ENCODE results near the gene CDK5R2. TPM values are rescaled to one million over a fixed set of nuclear protein-coding genes. Genes with fewer than 3 reads are reported as not detected.
A peak's percentile ranks its signal among the peaks of the same experiment; 100 is the strongest.

Gene CDK5R2
- total and polyA plus RNA-seq, 2 donors from 2014 or later: not detected

DNA sequence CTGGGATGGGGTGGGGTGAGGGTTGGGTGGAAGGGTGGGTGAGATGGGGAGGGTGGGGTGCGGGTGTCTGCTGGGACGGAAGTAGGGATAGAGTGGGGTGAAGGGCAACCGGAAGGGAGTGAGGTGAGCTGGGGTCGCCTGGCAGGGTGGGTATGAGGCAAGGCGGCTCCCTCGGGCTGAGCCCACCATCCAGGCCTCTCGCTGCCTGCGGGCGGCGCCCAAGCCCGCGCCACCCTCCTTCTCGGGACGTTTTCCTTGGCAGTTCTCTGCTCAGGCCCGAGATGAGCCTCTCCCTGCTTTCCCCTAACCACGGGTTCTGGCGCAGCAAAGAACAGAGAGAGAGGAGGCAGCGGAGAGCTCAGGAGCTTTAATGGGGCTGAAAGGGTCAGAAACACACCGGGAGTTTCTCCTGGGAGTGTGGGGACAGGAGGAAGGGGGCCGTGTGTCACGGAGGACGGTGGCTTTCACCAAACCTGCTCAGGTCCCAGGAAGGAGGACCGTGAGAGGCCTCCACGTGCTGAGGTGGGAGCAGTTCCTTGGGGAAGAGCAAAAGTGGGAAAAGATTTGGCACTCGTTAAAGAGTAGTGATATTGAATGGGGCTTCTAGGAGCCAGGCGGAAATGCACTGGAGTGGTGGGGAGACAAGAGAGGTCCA is 21.4 kb downstream of the CDK5R2 start:
- peaks cover 0 to 13% (median 4%) of the 10 kb centered on the region in 3 donors for H3K4me1 ChIP-seq (ENCODE audit: control insufficient read depth in 2 of 3, insufficient read depth in 2 of 3, low read depth in 1 of 3, low read length in 3 of 3)
- FAIRE-seq: no peak
- intact Hi-C loops (cut with DNase I): no loop called here
- DNase-seq: peak in 2 of 5 donors; percentile 47 to 51
- no peaks in the 10 kb centered on the region for H3K36me3 ChIP-seq (ENCODE audit: control insufficient read depth in 2 of 3, insufficient read depth in 3 of 3, low read length in 3 of 3)
- no peak overlapping the region for H3K9ac ChIP-seq (ENCODE audit: low read length in 3 of 3)
- TF ChIP-seq, protein P1, sequence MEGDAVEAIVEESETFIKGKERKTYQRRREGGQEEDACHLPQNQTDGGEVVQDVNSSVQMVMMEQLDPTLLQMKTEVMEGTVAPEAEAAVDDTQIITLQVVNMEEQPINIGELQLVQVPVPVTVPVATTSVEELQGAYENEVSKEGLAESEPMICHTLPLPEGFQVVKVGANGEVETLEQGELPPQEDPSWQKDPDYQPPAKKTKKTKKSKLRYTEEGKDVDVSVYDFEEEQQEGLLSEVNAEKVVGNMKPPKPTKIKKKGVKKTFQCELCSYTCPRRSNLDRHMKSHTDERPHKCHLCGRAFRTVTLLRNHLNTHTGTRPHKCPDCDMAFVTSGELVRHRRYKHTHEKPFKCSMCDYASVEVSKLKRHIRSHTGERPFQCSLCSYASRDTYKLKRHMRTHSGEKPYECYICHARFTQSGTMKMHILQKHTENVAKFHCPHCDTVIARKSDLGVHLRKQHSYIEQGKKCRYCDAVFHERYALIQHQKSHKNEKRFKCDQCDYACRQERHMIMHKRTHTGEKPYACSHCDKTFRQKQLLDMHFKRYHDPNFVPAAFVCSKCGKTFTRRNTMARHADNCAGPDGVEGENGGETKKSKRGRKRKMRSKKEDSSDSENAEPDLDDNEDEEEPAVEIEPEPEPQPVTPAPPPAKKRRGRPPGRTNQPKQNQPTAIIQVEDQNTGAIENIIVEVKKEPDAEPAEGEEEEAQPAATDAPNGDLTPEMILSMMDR (IDR thresholded peaks at IDR 0.05; ENCODE audit: borderline replicate concordance, extremely low read depth, insufficient read depth): no peak
- no peak overlapping the region for H3K27ac ChIP-seq (ENCODE audit: low read depth in 2 of 2, low read length in 2 of 2)
- no peaks in the 10 kb centered on the region for H3K9me3 ChIP-seq (ENCODE audit: control insufficient read depth in 2 of 3, insufficient read depth in 1 of 3, low read length in 3 of 3)
- peaks cover 42% of the 10 kb centered on the region for H3K27me3 ChIP-seq (ENCODE audit: control insufficient read depth, insufficient read depth, low read length)
- H3K4me3 ChIP-seq (ENCODE audit: low read length in 3 of 3): no peak overlapping the region

DNA sequence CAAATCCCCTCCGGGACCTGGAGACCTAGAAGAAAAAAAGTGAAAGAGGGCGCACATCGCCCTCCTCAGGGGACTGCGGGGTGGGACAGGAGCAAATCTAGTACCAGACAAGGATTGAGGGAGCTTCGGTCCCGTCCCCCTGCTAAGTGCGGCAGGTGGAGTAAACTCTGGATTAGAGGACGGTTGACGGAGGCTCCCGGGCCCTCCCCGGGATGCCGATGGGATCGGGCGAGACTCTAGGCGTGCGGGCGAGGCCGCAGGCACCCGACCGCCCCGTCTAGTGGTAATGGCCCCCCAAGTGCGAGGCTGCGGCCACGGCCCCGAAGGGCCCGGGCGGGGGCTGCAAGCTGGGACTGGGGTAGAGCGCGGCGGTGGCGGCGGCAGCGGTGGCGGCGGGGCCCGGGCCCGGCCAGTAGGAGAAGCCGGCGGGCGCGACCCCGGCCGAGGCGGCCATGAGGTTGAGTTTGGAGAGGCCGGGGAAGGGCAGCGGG is 22.0 kb downstream of the CDK5R2 start:
- H3K27me3 ChIP-seq (ENCODE audit: control insufficient read depth, insufficient read depth, low read length): peaks cover 47% of the 10 kb centered on the region
- FAIRE-seq (no peak), DNase-seq (peak in 2 of 5 donors; percentile 38 to 65)
- H3K4me1 ChIP-seq (ENCODE audit: control insufficient read depth in 2 of 3, insufficient read depth in 2 of 3, low read depth in 1 of 3, low read length in 3 of 3): peaks cover 0 to 13% (median 4%) of the 10 kb centered on the region in 3 donors
- intact Hi-C loops (cut with DNase I): no loop called here
- H3K9ac ChIP-seq (ENCODE audit: low read length in 3 of 3): no peak overlapping the region
- H3K27ac ChIP-seq (ENCODE audit: low read depth in 2 of 2, low read length in 2 of 2): no peak overlapping the region
- no peaks in the 10 kb centered on the region for H3K9me3 ChIP-seq (ENCODE audit: control insufficient read depth in 2 of 3, insufficient read depth in 1 of 3, low read length in 3 of 3)
- TF ChIP-seq, protein P1 (IDR thresholded peaks at IDR 0.05; ENCODE audit: borderline replicate concordance, extremely low read depth, insufficient read depth): no peak
- H3K4me3 ChIP-seq (ENCODE audit: low read length in 3 of 3): no peak overlapping the region
- no peaks in the 10 kb centered on the region for H3K36me3 ChIP-seq (ENCODE audit: control insufficient read depth in 2 of 3, insufficient read depth in 3 of 3, low read length in 3 of 3)

DNA sequence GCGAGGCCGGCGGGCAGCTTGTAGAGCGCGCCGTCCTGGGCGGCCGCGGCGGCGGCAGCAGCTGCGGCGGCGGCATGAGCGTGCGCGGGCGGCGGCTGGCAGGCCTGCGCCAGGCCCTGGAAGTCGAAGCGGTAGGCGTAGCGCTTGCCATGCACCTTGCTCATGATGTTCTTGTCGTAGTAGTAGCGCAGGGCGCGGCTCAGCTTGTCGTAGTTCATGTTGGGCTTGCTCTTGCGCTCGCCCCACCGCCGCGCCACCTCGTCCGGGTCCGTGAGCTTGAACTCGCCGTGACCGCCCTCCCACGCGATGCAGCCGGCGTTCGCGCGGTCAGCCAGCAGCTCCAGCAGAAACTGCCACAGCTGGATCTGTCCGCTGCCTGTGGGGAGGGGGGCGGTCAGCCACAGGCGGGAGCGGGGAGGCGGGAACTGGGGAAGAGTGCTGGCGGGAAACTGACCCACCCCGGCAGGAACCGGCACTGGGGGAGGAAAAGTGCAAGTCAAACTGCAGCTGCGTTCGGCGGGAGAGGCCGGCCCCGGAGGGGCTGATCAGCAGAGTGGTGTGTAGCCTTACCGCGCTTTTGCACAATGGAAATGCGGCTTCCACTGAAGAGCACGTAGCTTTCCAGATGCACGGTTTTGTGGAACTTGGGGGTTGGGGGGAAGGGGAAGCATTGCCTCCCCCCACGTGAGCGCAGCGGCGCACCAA is 22.6 kb downstream of the CDK5R2 start:
- H3K4me3 ChIP-seq (ENCODE audit: low read length in 3 of 3): peak overlapping the region in 1 of 3 donors; percentile 21
- H3K27me3 ChIP-seq (ENCODE audit: control insufficient read depth, insufficient read depth, low read length): peaks cover 49% of the 10 kb centered on the region
- FAIRE-seq (no peak), DNase-seq (peak; percentile 52 to 76 (median 68))
- TF ChIP-seq, protein P1 (IDR thresholded peaks at IDR 0.05; ENCODE audit: borderline replicate concordance, extremely low read depth, insufficient read depth): no peak
- no peaks in the 10 kb centered on the region for H3K36me3 ChIP-seq (ENCODE audit: control insufficient read depth in 2 of 3, insufficient read depth in 3 of 3, low read length in 3 of 3)
- intact Hi-C loops (cut with DNase I): no loop called here
- H3K27ac ChIP-seq (ENCODE audit: low read depth in 2 of 2, low read length in 2 of 2): no peak overlapping the region
- H3K9me3 ChIP-seq (ENCODE audit: control insufficient read depth in 2 of 3, insufficient read depth in 1 of 3, low read length in 3 of 3): no peaks in the 10 kb centered on the region
- peaks cover 0 to 13% (median 4%) of the 10 kb centered on the region in 3 donors for H3K4me1 ChIP-seq (ENCODE audit: control insufficient read depth in 2 of 3, insufficient read depth in 2 of 3, low read depth in 1 of 3, low read length in 3 of 3)
- no peak overlapping the region for H3K9ac ChIP-seq (ENCODE audit: low read length in 3 of 3)

Data from kidney (tissue), 14 donors.